Measurements from ENCODE around the gene SNRNP200.
A peak's percentile ranks its signal among the peaks of the same experiment; 100 is the strongest.

SNRNP200 gene

GRCh38 chr2:96345438-96345837, 40.1 kb upstream of the SNRNP200 start:
- TF ChIP-seq CTCF (IDR thresholded peaks at IDR 0.05; ENCODE audit: extremely low read depth, insufficient read depth, missing control alignments) = peak; percentile 32
- DNase-seq (ENCODE audit: low spot score) = no peak
- in situ Hi-C loops (cut with MboI; ENCODE audit: low pct_unique_long_range_greater_than_20kb, low sequenced_read_pairs, unreplicated experiment) = no loop called here

GRCh38 chr2:96344011-96344410, 38.7 kb upstream of the SNRNP200 start:
- in situ Hi-C loops (cut with MboI; ENCODE audit: low pct_unique_long_range_greater_than_20kb, low sequenced_read_pairs, unreplicated experiment) = no loop called here
- DNase-seq (ENCODE audit: low spot score) = peak; percentile 62
- TF ChIP-seq CTCF (IDR thresholded peaks at IDR 0.05; ENCODE audit: extremely low read depth, insufficient read depth, missing control alignments) = no peak

- no peak for TF ChIP-seq CTCF (IDR thresholded peaks at IDR 0.05; ENCODE audit: extremely low read depth, insufficient read depth, missing control alignments)
- in situ Hi-C loops (cut with MboI; ENCODE audit: low pct_unique_long_range_greater_than_20kb, low sequenced_read_pairs, unreplicated experiment) = no loop called here
- DNase-seq (ENCODE audit: low spot score) = no peak
Measured at GRCh38 chr2:96342085-96342484, 36.7 kb upstream of the SNRNP200 start.

- TF ChIP-seq CTCF (IDR thresholded peaks at IDR 0.05; ENCODE audit: extremely low read depth, insufficient read depth, missing control alignments) = no peak
- no peak for DNase-seq (ENCODE audit: low spot score)
- in situ Hi-C loops (cut with MboI; ENCODE audit: low pct_unique_long_range_greater_than_20kb, low sequenced_read_pairs, unreplicated experiment) = no loop called here
Measured at GRCh38 chr2:96341641-96342040, 36.3 kb upstream of the SNRNP200 start.

- no peak for TF ChIP-seq CTCF (IDR thresholded peaks at IDR 0.05; ENCODE audit: extremely low read depth, insufficient read depth, missing control alignments)
- peak; percentile 40 for DNase-seq (ENCODE audit: low spot score)
- in situ Hi-C loops (cut with MboI; ENCODE audit: low pct_unique_long_range_greater_than_20kb, low sequenced_read_pairs, unreplicated experiment) = no loop called here
Measured at GRCh38 chr2:96340493-96341414, 35.4 kb upstream of the SNRNP200 start.

- no peak for TF ChIP-seq CTCF (IDR thresholded peaks at IDR 0.05; ENCODE audit: extremely low read depth, insufficient read depth, missing control alignments)
- DNase-seq (ENCODE audit: low spot score) = no peak
- in situ Hi-C loops (cut with MboI; ENCODE audit: low pct_unique_long_range_greater_than_20kb, low sequenced_read_pairs, unreplicated experiment) = no loop called here
Measured at GRCh38 chr2:96336873-96337272, 31.5 kb upstream of the SNRNP200 start.

All from GM13977 (cell line).